ENCODE results near the gene LGI2.

- TF ChIP-seq CTCF (IDR thresholded peaks at IDR 0.05; ENCODE audit: borderline replicate concordance, extremely low read depth, low read length, poor library complexity, severe bottlenecking) (no peak), EZH2 (IDR thresholded peaks at IDR 0.05; ENCODE audit: borderline replicate concordance, low read depth, low read length, severe bottlenecking) (no peak)
Observed at GRCh38 chr4:24956763-24957162, 74.0 kb downstream of the LGI2 start.
